GM06990 (cell line): ENCODE measurements around the gene ERVH48-1.
A peak's percentile ranks its signal among the peaks of the same experiment; 100 is the strongest.

ENCODE experiments used
- DNase-seq: peaks from one replicate; pipeline ENCODE4 v3.0.0-alpha.2; 2011; ENCODE audit not compliant: insufficient read length; ENCODE audit errors: extremely low read depth
- H3K27me3 ChIP-seq: replicated peaks from 2 replicates; pipeline ENCODE4 v1.6.0; 2011; ENCODE audit warnings: low read length; ENCODE audit not compliant: control insufficient read depth, insufficient read depth
- H3K36me3 ChIP-seq: 2 replicates; pipeline ENCODE4 v1.5.1; 2011; ENCODE audit warnings: low read length; ENCODE audit not compliant: control insufficient read depth, insufficient read depth
- H3K4me3 ChIP-seq: replicated peaks from 2 replicates; pipeline ENCODE4 v1.5.1; 2011; ENCODE audit warnings: low read depth, mild to moderate bottlenecking, control low read depth, low read length
- CTCF ChIP-seq: IDR thresholded peaks from 2 replicates; pipeline ENCODE4 v1.5.1; 2011; ENCODE audit warnings: low read length, control low read depth, mild to moderate bottlenecking, inconsistent platforms; ENCODE audit not compliant: insufficient read depth, poor library complexity, severe bottlenecking

Gene ERVH48-1

GRCh38 chr21:42905195-42905594, 20.2 kb downstream of the ERVH48-1 start:
- Histone ChIP-seq H3K4me3 (no peak overlapping the region), H3K36me3 (peaks cover 17% of the 10 kb centered on the region), H3K27me3 (no peaks in the 10 kb centered on the region)
- no peak for TF ChIP-seq CTCF
- no peak for DNase-seq

DNA sequence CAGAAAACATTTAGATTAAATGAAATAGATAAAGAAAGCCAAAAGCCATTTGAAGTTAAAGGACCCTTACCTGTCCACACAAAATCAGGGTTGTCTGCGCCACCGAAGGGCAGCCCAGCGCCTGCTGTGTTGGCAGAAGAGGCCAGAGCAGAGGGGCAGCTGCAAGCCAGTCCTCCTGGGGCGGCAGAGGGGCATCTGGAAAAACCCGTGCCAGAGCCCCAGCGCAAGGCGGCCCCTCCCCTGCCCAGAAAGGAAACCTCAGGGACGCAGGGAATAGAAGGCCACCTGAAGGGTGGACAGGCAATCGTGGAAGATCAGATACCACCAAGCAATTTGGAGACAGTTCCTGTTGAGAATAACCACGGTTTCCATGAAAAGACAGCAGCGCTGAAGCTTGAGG, 21.6 kb downstream of the ERVH48-1 start:
- H3K36me3 ChIP-seq, result peaks cover 18% of the 10 kb centered on the region

DNA sequence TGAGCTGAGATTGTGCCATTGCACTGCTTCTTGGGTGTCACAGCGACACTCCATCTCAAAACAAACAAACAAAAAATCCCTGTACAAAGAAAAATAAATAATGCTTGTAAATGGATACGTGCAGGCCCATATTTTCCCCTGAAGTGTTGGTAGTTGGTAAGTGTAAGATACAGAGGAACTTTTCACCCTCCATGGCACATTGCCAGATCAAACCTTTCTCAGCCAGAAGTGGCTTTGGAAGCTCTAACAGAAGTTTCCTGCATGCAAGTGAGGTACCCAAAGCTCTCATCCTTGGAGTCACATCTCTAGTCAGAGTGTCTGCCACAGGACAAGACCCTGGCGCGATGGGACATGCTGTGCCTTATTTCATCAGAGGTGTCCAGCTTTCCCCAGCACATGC, 25.0 kb downstream of the ERVH48-1 start:
- no peak for DNase-seq
- H3K27me3 ChIP-seq, result no peaks in the 10 kb centered on the region
- no peak for TF ChIP-seq CTCF
- H3K36me3 ChIP-seq, result peaks cover 13% of the 10 kb centered on the region
- H3K4me3 ChIP-seq, result no peak overlapping the region

More for the DNA sequence above, 21.6 kb downstream of the ERVH48-1 start:
- no peak overlapping the region for H3K4me3 ChIP-seq
- no peaks in the 10 kb centered on the region for H3K27me3 ChIP-seq
- no peak for TF ChIP-seq CTCF
- DNase-seq, result no peak

GRCh38 chr21:42892931-42893755, 32.3 kb downstream of the ERVH48-1 start, which contains the start of gene NDUFV3:
Gene NDUFV3, plus strand, starts transcription at chr21:42893309. Its CDS starts 25 bp downstream, at chr21:42893334.
- TF ChIP-seq CTCF, result no peak
- peak; percentile 99 for DNase-seq
- peak within 1 kb of the TSS; percentile 89 for H3K4me3 ChIP-seq
- no peaks in the 10 kb centered on the region for H3K27me3 ChIP-seq
- H3K36me3 ChIP-seq, result no peaks in the 10 kb centered on the region

- no peak for DNase-seq
- TF ChIP-seq CTCF, result no peak
- Histone ChIP-seq H3K4me3 (peak overlapping the region; percentile 72), H3K36me3 (no peaks in the 10 kb centered on the region), H3K27me3 (no peaks in the 10 kb centered on the region)
These were observed 32.9 kb downstream of the ERVH48-1 start for GRCh38 chr21:42892582-42892930.
